A549 treated with AZD2906 at 1 μM for 4 hours (cell line): ENCODE measurements around the gene FBXO31. TPM values are rescaled to one million over a fixed set of nuclear protein-coding genes. Genes with fewer than 3 reads are reported as not detected.

Source experiments
- total RNA-seq: library from RNA; stranded (reverse); fragments of 200-300 nt; extraction: Qiagen RNA extraction; gene quantifications from 5 replicates; pipeline ENCODE4 v1.2.3, GENCODE V29; 2022

FBXO31 gene
- total RNA-seq, result 20.1 to 28.2 TPM (median 27.0 TPM) in 5 replicates

DNA sequence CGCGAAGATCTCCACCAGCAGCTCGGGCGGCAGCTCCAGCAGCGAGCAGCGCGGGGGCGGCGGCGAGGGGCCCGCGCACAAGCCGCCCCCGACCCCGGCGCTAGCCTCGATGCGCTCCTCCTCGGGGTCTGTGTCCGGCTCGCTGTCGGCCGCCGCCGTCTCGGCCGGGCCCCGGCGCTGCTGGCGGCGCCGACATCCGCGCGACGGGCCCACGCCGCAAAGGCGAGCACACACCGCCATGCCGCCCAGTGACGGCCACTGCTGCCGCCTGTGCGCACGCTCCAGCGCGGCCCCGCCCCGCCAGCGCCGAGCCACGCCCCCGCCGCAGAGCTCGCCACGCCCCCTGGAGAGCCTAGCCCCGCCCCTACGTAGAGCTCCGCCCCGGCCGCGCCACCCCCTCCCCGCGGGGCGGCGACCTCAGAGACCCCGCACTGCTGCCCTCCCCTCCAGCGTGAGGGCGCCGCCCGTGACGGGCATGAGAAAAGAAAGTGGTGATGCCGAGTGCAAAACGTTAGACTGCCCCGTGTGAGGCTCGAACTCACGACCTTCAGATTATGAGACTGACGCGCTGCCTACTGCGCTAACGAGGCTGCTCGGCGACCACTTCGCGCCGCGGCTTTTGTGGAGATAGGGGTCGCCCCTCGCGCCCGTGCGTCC is at the start of gene FBXO31:
FBXO31 (minus strand) TSS at position 272 of the 657 bp plus-strand sequence; CDS start at position 240, 32 bp downstream.

DNA sequence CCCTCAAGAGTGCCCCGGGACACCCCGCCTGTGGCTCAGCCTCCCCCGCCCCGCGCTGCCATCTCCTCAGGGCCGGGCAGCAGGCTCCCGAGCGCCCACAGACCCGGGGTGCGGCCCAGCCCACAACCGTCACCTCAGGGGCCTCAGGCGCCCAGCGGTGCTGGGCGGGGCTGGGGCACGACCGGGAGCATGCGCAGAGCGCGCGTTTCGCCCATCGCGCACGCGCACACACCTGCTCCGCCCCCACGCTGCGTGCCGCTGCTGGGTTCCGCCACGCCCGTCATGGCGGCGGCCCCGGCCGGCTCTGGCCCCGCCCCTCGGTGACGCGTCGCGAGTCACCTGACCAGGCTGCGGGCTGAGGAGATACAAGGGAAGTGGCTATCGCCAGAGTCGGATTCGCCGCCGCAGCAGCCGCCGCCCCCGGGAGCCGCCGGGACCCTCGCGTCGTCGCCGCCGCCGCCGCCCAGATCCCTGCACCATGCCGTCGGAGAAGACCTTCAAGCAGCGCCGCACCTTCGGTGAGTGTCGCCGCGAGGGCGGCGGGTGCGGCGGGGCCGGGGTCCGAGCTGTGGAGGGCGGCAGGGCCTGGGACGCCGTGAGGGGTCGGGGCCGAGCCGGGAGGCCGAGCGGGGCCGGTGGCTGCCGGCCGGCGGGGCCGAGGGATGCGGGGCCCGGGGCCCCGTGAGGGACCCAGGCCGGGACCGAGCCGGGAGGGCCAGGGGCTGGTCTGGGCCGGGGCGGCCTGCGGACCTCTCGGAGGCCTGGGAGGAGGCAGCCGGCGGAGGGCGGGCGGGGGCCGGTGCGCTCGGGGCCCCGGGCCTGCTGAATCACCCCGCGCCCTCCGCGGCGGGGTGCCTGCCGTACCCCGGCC is 8.6 kb upstream of the FBXO31 start, which contains the start of gene MAP1LC3B:
MAP1LC3B (plus strand) TSS at position 387 of the 871 bp plus-strand sequence; CDS start at position 479, 92 bp downstream.

DNA sequence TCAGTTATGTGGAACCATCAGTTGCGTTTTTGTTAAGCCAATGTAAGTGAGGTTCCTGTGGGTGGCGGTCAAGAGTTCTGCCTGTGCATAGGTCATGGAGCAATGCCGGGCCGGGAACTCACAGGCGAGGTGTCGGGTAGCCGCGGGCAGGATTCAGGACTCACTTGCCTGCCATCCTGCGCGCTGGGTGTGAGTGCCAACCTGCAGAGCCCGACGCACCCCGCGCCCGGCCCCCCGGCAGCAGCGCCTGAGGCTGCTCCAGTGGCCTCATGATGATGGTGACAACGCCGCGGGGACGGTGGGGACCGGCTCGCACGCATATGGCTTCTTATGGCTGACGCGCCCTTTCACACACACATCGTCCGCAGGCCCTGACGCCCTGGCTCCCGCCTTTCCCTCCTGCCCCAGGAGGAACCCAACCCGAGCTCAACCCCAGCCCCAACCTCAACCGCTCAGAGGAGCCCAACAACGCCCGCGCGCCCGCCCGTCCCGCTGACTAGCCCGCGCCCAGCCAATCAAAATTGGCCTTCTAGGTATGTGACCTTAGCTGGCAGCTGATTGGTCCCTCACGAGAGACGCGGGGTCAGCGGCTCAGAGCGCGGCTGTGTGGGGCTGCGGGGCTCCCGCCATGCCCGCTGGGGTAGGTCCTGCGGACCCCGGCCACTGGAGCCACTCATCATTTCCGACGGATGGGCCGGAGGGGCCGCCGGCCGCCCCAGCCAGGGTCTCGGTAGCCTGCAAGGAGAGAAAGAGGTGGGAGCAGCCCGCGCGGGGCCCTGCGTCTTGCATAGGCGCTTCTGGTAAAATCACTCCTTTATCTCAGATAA is 66.4 kb downstream of the FBXO31 start, which contains the start of gene C16orf95:
C16orf95 (minus strand) TSS at position 470 of the 827 bp plus-strand sequence; CDS start at position 320, 150 bp downstream.

Other genes starting within 250 kb of the FBXO31 start
- gene C16orf95, start 66.4 kb downstream of the FBXO31 start, total RNA-seq, result 3.9 to 7.7 TPM (median 7.3 TPM) in 5 replicates
- 74.4 to 102 TPM (median 82.7 TPM) in 5 replicates for gene MAP1LC3B, start 8.6 kb upstream of the FBXO31 start, total RNA-seq
- 7.0 to 8.5 TPM (median 8.3 TPM) in 5 replicates for gene ZCCHC14, start 109.2 kb upstream of the FBXO31 start, total RNA-seq
- gene JPH3, start 218.7 kb upstream of the FBXO31 start, total RNA-seq, result 1.4 to 2.3 TPM (median 1.9 TPM) in 5 replicates